ACC112 (cell line): ENCODE results near the gene KISS1R.

ENCODE experiments used
- H2AFZ ChIP-seq: fragments of 200-600 bp; sonication (generic); one replicate; pipeline ENCODE4 v1.6.0; 2017; ENCODE audit warnings: antibody characterized with exemption, low read length; ENCODE audit not compliant: unreplicated experiment
- H3K27ac ChIP-seq: fragments of 200-600 bp; sonication (generic); 2 replicates; pipeline ENCODE4 v1.5.1; 2014; ENCODE audit warnings: low read depth, mild to moderate bottlenecking, antibody characterized with exemption, low read length, moderate library complexity
- H3K27me3 ChIP-seq: fragments of 200-600 bp; sonication (generic); 2 replicates; pipeline ENCODE4 v1.6.1; 2014; ENCODE audit warnings: mild to moderate bottlenecking, antibody characterized with exemption, low read length, moderate library complexity, mixed read lengths; ENCODE audit not compliant: insufficient read depth
- H3K36me3 ChIP-seq: fragments of 200-600 bp; sonication (generic); 2 replicates; pipeline ENCODE4 v1.6.1; 2016; ENCODE audit warnings: mild to moderate bottlenecking, antibody characterized with exemption, low read length, moderate library complexity, mixed read lengths; ENCODE audit not compliant: insufficient read depth
- H3K4me1 ChIP-seq: fragments of 200-600 bp; sonication (generic); one replicate; pipeline ENCODE4 v1.6.1; 2016; ENCODE audit warnings: low read length, mixed read lengths; ENCODE audit not compliant: insufficient read depth, unreplicated experiment, control insufficient read depth
- H3K4me3 ChIP-seq: fragments of 200-600 bp; sonication (generic); 2 replicates; pipeline ENCODE4 v1.5.1; 2014; ENCODE audit warnings: mild to moderate bottlenecking, low read depth, low read length
- H3K79me2 ChIP-seq: fragments of 200-600 bp; sonication (generic); one replicate; pipeline ENCODE4 v1.6.0; 2016; ENCODE audit warnings: low read length; ENCODE audit not compliant: control insufficient read depth, unreplicated experiment, insufficient read depth

KISS1R gene

GRCh38 chr19:933553-933882 lies 16.4 kb downstream of the KISS1R start:
- H3K27ac ChIP-seq = no peak overlapping the region
- no peak overlapping the region for H2AFZ ChIP-seq
- no peaks in the 10 kb centered on the region for H3K27me3 ChIP-seq
- no peaks in the 10 kb centered on the region for H3K36me3 ChIP-seq
- peaks cover 9% of the 10 kb centered on the region for H3K4me1 ChIP-seq
- no peak overlapping the region for H3K4me3 ChIP-seq
- peaks cover 11% of the 10 kb centered on the region for H3K79me2 ChIP-seq

GRCh38 chr19:934197-934840 lies 17.2 kb downstream of the KISS1R start:
- Histone ChIP-seq H3K27me3 (no peaks in the 10 kb centered on the region), H3K79me2 (peaks cover 9% of the 10 kb centered on the region), H3K4me3 (no peak overlapping the region), H3K36me3 (no peaks in the 10 kb centered on the region), H3K27ac (no peak overlapping the region), H2AFZ (no peak overlapping the region), H3K4me1 (peaks cover 9% of the 10 kb centered on the region)

DNA sequence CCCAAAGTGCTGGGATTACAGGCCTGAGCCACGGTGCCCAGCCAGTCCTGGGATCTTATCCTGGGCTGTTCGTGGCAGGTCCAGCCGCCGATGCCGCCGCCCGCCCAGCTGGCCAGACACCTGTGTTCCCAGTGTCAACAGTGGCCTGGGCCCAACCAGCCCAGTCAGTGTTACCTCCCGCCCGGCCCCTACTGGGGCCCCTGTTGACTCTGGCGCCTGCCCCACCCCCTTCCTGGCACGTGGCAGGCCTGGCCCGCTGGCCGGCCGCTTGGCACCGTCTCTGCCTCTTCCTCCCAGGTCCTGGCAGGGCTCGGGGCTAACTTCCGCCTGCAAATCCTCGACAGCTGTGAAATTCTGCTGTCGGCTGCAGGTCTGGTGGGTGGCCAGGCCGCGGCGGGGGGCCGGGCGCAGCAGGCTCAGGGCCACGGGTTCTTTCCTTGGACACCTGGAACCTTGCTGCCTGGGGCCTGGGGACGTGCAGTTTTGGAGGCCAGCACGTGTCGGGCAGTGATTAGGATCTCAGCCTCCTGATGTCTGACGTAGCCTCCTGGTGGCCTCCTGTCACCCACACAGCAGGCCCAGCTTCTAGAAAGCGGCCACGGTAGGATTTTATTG lies 17.8 kb downstream of the KISS1R start:
- H3K27ac ChIP-seq = no peak overlapping the region
- H3K79me2 ChIP-seq = peaks cover 9% of the 10 kb centered on the region
- peaks cover 9% of the 10 kb centered on the region for H3K4me1 ChIP-seq
- H3K4me3 ChIP-seq = no peak overlapping the region
- H3K27me3 ChIP-seq = no peaks in the 10 kb centered on the region
- H2AFZ ChIP-seq = no peak overlapping the region
- no peaks in the 10 kb centered on the region for H3K36me3 ChIP-seq

DNA sequence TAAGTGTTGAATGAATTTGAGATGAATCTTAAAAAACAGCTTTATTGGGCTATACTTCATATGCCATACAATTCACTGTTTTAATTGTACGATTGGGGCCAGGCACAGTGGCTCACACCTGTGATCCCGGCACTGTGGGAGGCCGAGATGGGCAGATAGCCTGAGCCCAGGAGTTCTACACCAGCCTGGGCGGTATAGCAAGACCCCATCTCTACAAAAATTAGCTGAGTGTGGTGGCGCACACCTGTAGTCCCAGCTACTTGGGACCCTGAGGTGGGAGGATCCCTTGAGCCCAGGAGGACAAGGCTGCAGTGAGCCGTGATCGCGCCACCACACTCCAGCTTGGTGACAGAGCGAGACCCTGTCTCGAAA lies 19.0 kb downstream of the KISS1R start:
- Histone ChIP-seq H3K4me1 (peaks cover 9% of the 10 kb centered on the region), H3K27ac (no peak overlapping the region), H3K4me3 (no peak overlapping the region), H3K27me3 (no peaks in the 10 kb centered on the region), H2AFZ (no peak overlapping the region), H3K79me2 (peaks cover 11% of the 10 kb centered on the region), H3K36me3 (no peaks in the 10 kb centered on the region)

DNA sequence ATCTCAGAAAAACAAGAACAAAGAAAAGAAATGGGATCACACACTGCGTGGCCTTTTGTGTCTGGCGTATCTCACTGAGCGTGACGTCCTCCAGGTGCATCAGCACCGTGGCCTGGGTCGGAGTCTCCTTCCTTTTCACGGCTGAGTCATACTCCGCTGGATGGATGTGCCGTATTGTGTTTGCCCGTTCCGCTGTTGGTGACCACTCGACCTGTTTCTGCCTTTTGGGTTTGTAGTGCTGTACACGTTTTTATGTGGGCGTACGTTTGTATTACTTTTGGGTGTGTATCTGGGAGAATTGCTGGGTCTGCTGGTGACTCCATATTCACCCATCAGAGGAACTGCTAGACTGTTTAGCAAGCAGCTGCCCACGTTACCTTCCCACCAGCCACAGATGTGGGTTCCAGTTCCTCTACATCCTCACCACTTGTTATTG lies 20.1 kb downstream of the KISS1R start:
- no peaks in the 10 kb centered on the region for H3K36me3 ChIP-seq
- no peak overlapping the region for H2AFZ ChIP-seq

GRCh38 chr19:938233-938923 lies 21.2 kb downstream of the KISS1R start:
- Histone ChIP-seq H3K4me1 (peaks cover 4% of the 10 kb centered on the region), H3K4me3 (no peak overlapping the region), H2AFZ (no peak overlapping the region), H3K36me3 (no peaks in the 10 kb centered on the region), H3K27me3 (no peaks in the 10 kb centered on the region), H3K27ac (no peak overlapping the region), H3K79me2 (peaks cover 11% of the 10 kb centered on the region)

More for the DNA sequence above, 20.1 kb downstream of the KISS1R start:
- Histone ChIP-seq H3K27me3 (no peaks in the 10 kb centered on the region), H3K4me1 (peaks cover 9% of the 10 kb centered on the region), H3K27ac (no peak overlapping the region), H3K4me3 (no peak overlapping the region), H3K79me2 (peaks cover 11% of the 10 kb centered on the region)

DNA sequence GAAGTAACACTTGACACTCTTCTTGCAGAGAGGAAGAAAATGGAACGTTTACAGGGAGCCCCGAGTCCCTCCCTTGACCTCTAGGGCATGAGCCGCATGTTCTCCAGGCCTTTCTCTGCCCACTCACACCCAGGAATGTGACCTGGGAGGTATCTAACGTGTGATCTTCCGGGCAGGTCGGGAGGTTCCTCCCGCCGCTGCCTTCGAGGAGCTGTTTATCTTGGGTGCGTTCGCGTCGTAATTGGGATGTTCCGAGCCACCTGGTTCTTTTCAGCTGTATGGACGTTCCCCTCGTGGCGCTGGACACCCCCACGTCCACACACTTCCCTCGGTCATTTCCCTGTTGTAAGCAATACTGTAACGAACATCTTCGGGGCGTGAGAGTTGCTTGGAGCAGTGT lies 22.3 kb downstream of the KISS1R start:
- Histone ChIP-seq H3K27me3 (no peaks in the 10 kb centered on the region), H2AFZ (no peak overlapping the region), H3K79me2 (peaks cover 6% of the 10 kb centered on the region), H3K36me3 (no peaks in the 10 kb centered on the region), H3K4me1 (no peaks in the 10 kb centered on the region), H3K4me3 (no peak overlapping the region), H3K27ac (no peak overlapping the region)

GRCh38 chr19:939922-940321 lies 22.8 kb downstream of the KISS1R start:
- peaks cover 6% of the 10 kb centered on the region for H3K79me2 ChIP-seq
- H3K4me3 ChIP-seq = no peak overlapping the region
- H3K4me1 ChIP-seq = no peaks in the 10 kb centered on the region
- no peaks in the 10 kb centered on the region for H3K36me3 ChIP-seq
- H2AFZ ChIP-seq = no peak overlapping the region
- H3K27me3 ChIP-seq = no peaks in the 10 kb centered on the region
- H3K27ac ChIP-seq = no peak overlapping the region

GRCh38 chr19:940591-941291 lies 23.6 kb downstream of the KISS1R start:
- Histone ChIP-seq H3K4me3 (no peak overlapping the region), H3K27ac (no peak overlapping the region), H2AFZ (no peak overlapping the region), H3K27me3 (no peaks in the 10 kb centered on the region), H3K79me2 (peaks cover 6% of the 10 kb centered on the region), H3K36me3 (no peaks in the 10 kb centered on the region), H3K4me1 (no peaks in the 10 kb centered on the region)

DNA sequence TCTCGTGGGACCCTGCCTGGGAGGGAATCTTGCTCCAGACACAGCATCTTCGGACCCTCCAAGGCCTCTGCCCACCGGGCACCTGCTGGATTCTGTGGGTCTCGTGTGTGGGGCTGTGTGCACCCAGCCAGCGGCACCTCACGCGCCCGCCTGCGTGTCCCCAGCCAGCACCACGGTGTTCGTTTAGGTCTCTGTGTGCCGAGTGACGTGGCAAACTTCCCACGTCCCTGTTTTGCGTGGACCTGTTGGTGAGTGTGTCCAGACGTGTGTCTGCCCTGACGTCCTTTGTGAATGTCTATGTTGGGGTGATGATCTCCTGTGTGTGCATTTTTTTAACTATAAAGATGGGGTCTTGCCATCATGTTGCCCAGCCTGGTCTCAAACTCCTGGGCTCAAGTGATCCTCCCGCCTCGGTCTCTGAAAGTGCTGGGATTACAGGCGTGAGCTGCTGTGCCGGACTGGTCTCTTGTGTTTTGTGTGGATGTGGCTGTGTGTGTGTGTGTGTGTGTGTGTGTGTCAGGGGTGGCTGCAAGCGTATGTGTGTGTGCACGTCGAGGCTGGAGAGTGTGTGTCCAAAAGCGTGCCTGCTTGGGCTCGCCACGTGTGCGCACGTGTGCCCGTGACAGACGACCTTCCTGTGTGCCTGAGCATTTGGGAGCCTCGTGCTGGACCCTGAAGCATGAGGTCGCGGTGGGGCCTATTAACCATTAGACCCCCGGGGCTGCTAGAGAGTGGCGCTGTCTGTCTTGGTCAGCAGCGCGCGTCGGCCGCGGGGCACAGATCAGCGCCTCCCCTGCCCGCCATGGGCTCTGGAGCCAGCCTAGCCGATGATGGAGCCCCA lies 24.4 kb downstream of the KISS1R start:
- Histone ChIP-seq H3K79me2 (peaks cover 6% of the 10 kb centered on the region), H3K27me3 (no peaks in the 10 kb centered on the region), H3K4me1 (no peaks in the 10 kb centered on the region), H3K27ac (no peak overlapping the region), H3K4me3 (no peak overlapping the region), H2AFZ (no peak overlapping the region), H3K36me3 (no peaks in the 10 kb centered on the region)
